Measurements from ENCODE around the gene KLHL5. TPM values are rescaled to one million over a fixed set of nuclear protein-coding genes. Genes with fewer than 3 reads are reported as not detected.
A peak's percentile ranks its signal among the peaks of the same experiment; 100 is the strongest.

The KLHL5 gene
- total RNA-seq, 2 experiments from 2014 or later, result 16.4 to 18.3 TPM

GRCh38 chr4:39083164-39083563 is 21.1 kb downstream of the KLHL5 start:
- H3K4me1 Mint-ChIP-seq, result peaks cover 15% of the 10 kb centered on the region
- POLR2A ChIA-PET, result no interaction called here
- ATAC-seq (ENCODE audit: low read depth) (no peak), DNase-seq (no peak)
- peaks cover 24% of the 10 kb centered on the region for H3K36me3 Mint-ChIP-seq
- H3K27ac Mint-ChIP-seq, result no peak overlapping the region
- no peak overlapping the region for H3K4me3 Mint-ChIP-seq
- H3K27me3 Mint-ChIP-seq, result no peaks in the 10 kb centered on the region
- no peaks in the 10 kb centered on the region for H3K9me3 Mint-ChIP-seq

DNA sequence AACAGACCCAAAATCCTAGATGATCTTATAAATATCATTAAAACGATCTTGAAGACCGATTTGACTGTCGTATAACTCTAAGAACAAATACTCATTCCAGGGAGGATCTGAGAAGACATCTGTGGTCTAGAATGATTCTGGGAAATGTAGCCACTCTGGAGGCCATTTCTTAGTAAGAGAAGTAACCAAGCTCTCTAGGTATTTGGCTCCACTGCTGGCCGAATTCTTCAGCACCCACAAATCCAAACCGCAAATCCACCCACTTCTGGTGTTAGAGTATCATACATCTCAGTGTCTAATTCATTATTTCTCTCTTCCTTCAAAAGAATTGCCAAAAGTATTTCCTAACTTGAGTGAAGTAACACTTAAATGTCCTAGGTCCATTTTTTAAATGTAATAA is 23.9 kb downstream of the KLHL5 start:
- Mint-ChIP-seq H3K4me3 (no peak overlapping the region), H3K9me3 (no peaks in the 10 kb centered on the region), H3K27me3 (no peaks in the 10 kb centered on the region), H3K4me1 (peaks cover 12% of the 10 kb centered on the region), H3K36me3 (peaks cover 22% of the 10 kb centered on the region), H3K27ac (no peak overlapping the region)
- POLR2A ChIA-PET, result no interaction called here
- no peak for DNase-seq
- no peak for ATAC-seq (ENCODE audit: low read depth)

- Mint-ChIP-seq H3K27ac (no peak overlapping the region), H3K4me1 (peaks cover 3% of the 10 kb centered on the region), H3K27me3 (no peaks in the 10 kb centered on the region), H3K4me3 (no peak overlapping the region), H3K9me3 (no peaks in the 10 kb centered on the region), H3K36me3 (peaks cover 15% of the 10 kb centered on the region)
- no peak for ATAC-seq (ENCODE audit: low read depth)
- POLR2A ChIA-PET, result no interaction called here
- no peak for DNase-seq
Measured at GRCh38 chr4:39096847-39097246, 34.8 kb downstream of the KLHL5 start.

GRCh38 chr4:39097290-39097689 is 35.3 kb downstream of the KLHL5 start:
- Mint-ChIP-seq H3K4me1 (peaks cover 3% of the 10 kb centered on the region), H3K36me3 (peaks cover 15% of the 10 kb centered on the region), H3K4me3 (no peak overlapping the region), H3K27me3 (no peaks in the 10 kb centered on the region), H3K9me3 (no peaks in the 10 kb centered on the region), H3K27ac (no peak overlapping the region)
- ATAC-seq (ENCODE audit: low read depth), result no peak
- DNase-seq, result no peak
- POLR2A ChIA-PET, result no interaction called here

DNA sequence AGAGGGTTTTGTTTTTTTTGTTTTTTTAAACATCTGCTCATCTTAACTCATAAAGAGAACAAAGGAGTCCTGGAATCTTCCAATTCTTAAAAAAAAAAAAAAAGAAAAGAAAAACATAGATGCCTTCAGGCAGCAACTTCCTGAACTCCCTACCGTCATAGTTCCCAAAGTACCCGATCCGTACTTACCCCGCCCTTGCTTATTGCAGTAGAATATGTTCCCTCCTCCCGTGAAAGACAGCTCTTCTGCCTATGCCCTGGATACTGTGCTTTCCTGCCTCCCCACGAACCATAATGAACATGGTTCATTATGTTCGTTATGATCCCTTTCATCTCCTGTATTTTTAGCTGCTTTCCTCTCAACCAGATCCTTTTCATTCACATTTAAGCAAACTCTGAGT is 40.3 kb downstream of the KLHL5 start:
- no peak overlapping the region for H3K4me3 Mint-ChIP-seq
- no peak for ATAC-seq (ENCODE audit: low read depth)
- H3K27ac Mint-ChIP-seq, result no peak overlapping the region
- POLR2A ChIA-PET, result interaction anchor here (0.7 kb wide), 1 partner anchor 298 kb away, joined by 4 read pairs; no protein-coding TSS in a partner anchor
- no peaks in the 10 kb centered on the region for H3K9me3 Mint-ChIP-seq
- peaks cover 24% of the 10 kb centered on the region for H3K36me3 Mint-ChIP-seq
- H3K4me1 Mint-ChIP-seq, result peaks cover 3% of the 10 kb centered on the region
- no peak for DNase-seq
- H3K27me3 Mint-ChIP-seq, result no peaks in the 10 kb centered on the region

GRCh38 chr4:39103291-39103690 is 41.3 kb downstream of the KLHL5 start:
- no peak overlapping the region for H3K4me3 Mint-ChIP-seq
- no peak for ATAC-seq (ENCODE audit: low read depth)
- H3K36me3 Mint-ChIP-seq, result peaks cover 28% of the 10 kb centered on the region
- no peaks in the 10 kb centered on the region for H3K27me3 Mint-ChIP-seq
- H3K4me1 Mint-ChIP-seq, result peaks cover 3% of the 10 kb centered on the region
- H3K9me3 Mint-ChIP-seq, result no peaks in the 10 kb centered on the region
- H3K27ac Mint-ChIP-seq, result no peak overlapping the region
- POLR2A ChIA-PET, result no interaction called here
- DNase-seq, result no peak

- ATAC-seq (ENCODE audit: low read depth), result no peak
- Mint-ChIP-seq H3K27me3 (no peaks in the 10 kb centered on the region), H3K4me1 (peaks cover 3% of the 10 kb centered on the region), H3K36me3 (peaks cover 28% of the 10 kb centered on the region), H3K9me3 (no peaks in the 10 kb centered on the region), H3K27ac (no peak overlapping the region), H3K4me3 (no peak overlapping the region)
- POLR2A ChIA-PET, result no interaction called here
- DNase-seq, result no peak
Measured at GRCh38 chr4:39104255-39104654, 42.2 kb downstream of the KLHL5 start.

- no peak overlapping the region for H3K4me3 Mint-ChIP-seq
- H3K9me3 Mint-ChIP-seq, result no peaks in the 10 kb centered on the region
- H3K4me1 Mint-ChIP-seq, result peaks cover 2% of the 10 kb centered on the region
- DNase-seq (no peak), ATAC-seq (ENCODE audit: low read depth) (no peak)
- H3K27me3 Mint-ChIP-seq, result no peaks in the 10 kb centered on the region
- H3K36me3 Mint-ChIP-seq, result peaks cover 25% of the 10 kb centered on the region
- no peak overlapping the region for H3K27ac Mint-ChIP-seq
- POLR2A ChIA-PET, result no interaction called here
Measured at GRCh38 chr4:39106011-39106410, 44.0 kb downstream of the KLHL5 start.

DNA sequence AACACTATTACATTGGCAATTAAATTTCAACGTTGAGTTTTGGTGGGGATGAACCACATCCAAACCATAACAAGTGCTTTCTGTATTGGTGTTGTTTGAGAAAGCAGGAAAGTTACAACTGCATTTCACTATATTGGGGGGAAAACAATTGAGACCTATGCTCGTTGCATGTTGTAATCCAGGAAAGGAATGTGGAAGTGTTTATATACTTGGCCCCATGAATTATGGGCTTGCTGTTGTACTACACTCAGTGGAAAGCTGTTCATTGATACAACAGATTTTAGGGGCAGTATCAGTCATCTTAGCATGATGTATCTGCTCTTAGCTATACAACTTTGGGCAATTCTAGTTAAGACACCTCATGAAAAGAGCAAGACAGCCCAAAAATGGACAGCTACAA is 52.4 kb downstream of the KLHL5 start:
- H3K9me3 Mint-ChIP-seq, result peaks cover 12% of the 10 kb centered on the region
- ATAC-seq (ENCODE audit: low read depth), result no peak
- H3K4me1 Mint-ChIP-seq, result peaks cover 20% of the 10 kb centered on the region
- POLR2A ChIA-PET, result no interaction called here
- H3K36me3 Mint-ChIP-seq, result peaks cover 54% of the 10 kb centered on the region
- H3K27ac Mint-ChIP-seq, result no peak overlapping the region
- DNase-seq, result no peak
- no peaks in the 10 kb centered on the region for H3K27me3 Mint-ChIP-seq
- H3K4me3 Mint-ChIP-seq, result no peak overlapping the region

- Mint-ChIP-seq H3K27ac (peak overlapping the region; percentile 88), H3K4me1 (peaks cover 21% of the 10 kb centered on the region), H3K36me3 (peaks cover 60% of the 10 kb centered on the region), H3K27me3 (no peaks in the 10 kb centered on the region), H3K4me3 (peak overlapping the region; percentile 69), H3K9me3 (peaks cover 12% of the 10 kb centered on the region)
- ATAC-seq (ENCODE audit: low read depth) (peak; percentile 85), DNase-seq (peak; percentile 56)
- POLR2A ChIA-PET, result interaction anchor here (0.7 to 1.3 kb wide), 4 partner anchors 17 to 88 kb away, joined by 3 to 5 read pairs (median 3); no protein-coding TSS in a partner anchor
Measured at GRCh38 chr4:39118034-39118658, 56.1 kb downstream of the KLHL5 start.

DNA sequence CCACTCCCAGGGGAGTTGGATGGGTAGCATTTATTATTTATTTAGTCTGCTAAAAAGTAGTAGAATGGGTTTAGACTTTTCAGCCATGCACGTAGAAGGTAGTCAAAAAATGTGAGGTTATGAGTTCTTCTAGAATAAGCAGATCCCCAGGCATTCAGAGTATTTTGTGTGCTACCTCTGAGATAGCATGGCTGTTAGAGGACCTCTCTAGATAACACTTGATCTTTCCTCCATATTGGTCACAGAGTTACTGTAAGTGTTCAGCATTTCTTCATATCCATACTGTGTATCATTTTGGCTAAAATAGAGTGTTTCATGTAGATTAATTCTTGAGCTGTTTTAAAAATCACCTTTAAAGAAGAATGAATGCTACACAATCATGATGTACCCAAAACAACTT is 58.4 kb downstream of the KLHL5 start:
- POLR2A ChIA-PET, result no interaction called here
- H3K9me3 Mint-ChIP-seq, result peaks cover 12% of the 10 kb centered on the region
- H3K27me3 Mint-ChIP-seq, result no peaks in the 10 kb centered on the region
- ATAC-seq (ENCODE audit: low read depth), result no peak
- H3K27ac Mint-ChIP-seq, result no peak overlapping the region
- peaks cover 51% of the 10 kb centered on the region for H3K36me3 Mint-ChIP-seq
- peaks cover 21% of the 10 kb centered on the region for H3K4me1 Mint-ChIP-seq
- DNase-seq, result no peak
- no peak overlapping the region for H3K4me3 Mint-ChIP-seq

DNA sequence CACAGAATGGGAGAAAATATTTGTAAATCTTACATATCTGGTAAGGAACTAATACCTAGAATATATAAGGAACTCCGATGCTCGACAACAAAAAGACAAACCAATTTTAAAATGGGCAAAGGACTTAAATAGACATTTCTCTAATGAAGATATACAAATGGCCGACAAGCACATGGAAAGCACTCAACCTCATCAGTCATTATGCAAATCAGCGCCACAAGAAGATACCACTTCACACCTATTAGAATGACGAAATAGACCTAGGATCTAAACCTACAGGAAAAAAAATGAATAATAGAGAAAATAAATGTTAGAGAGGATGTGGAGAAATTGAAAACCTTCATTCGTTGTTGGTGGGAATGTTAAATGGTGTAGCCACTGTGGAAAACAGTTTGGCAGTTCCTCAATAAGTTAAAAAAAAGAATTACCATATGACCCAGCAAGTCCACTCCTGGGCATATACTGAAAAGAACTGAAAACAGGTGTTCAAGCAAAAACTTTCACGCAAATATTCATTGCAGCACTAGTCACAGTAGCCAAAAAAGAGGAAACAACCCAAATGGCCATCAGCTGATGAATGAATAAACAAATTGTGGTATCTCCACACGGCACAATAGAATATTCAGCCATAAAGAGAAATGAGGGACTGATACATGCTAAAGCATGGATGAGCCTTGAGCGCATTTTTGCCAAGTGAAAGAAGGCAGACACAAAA is 63.0 kb downstream of the KLHL5 start:
- Mint-ChIP-seq H3K4me1 (no peaks in the 10 kb centered on the region), H3K27me3 (no peaks in the 10 kb centered on the region), H3K4me3 (no peak overlapping the region), H3K36me3 (peaks cover 20% of the 10 kb centered on the region), H3K27ac (no peak overlapping the region), H3K9me3 (no peaks in the 10 kb centered on the region)
- POLR2A ChIA-PET, result no interaction called here
- ATAC-seq (ENCODE audit: low read depth), result no peak
- no peak for DNase-seq

GRCh38 chr4:39125600-39125985 is 63.6 kb downstream of the KLHL5 start:
- Mint-ChIP-seq H3K9me3 (no peaks in the 10 kb centered on the region), H3K27ac (no peak overlapping the region), H3K36me3 (peaks cover 14% of the 10 kb centered on the region), H3K4me3 (no peak overlapping the region), H3K4me1 (no peaks in the 10 kb centered on the region), H3K27me3 (no peaks in the 10 kb centered on the region)
- DNase-seq (no peak), ATAC-seq (ENCODE audit: low read depth) (no peak)
- POLR2A ChIA-PET, result interaction anchor here (0.6 kb wide), 1 partner anchor 113 kb away, joined by 3 read pairs; no protein-coding TSS in a partner anchor

Data from activated naive CD8-positive, alpha-beta T cell treated with anti-CD3 and anti-CD28 coated beads, Interleukin-2, amount 10 ng/mL, durations not matched to agents 7 days and 5 days (primary cell).